Measurements from ENCODE around the gene MYBL2.

GRCh38 chr20:43711098-43711654, 44.3 kb downstream of the MYBL2 start:
- TF ChIP-seq CTCF (IDR thresholded peaks at IDR 0.05) (no peak), POLR2A (IDR thresholded peaks at IDR 0.05) (no peak), POLR2AphosphoS5 (IDR thresholded peaks at IDR 0.05) (no peak)

Data from gastroesophageal sphincter (tissue), 3 donors.